Measurements from ENCODE around the gene MAD2L2.

Gene MAD2L2

GRCh38 chr1:11701551-11701961 lies 20.6 kb upstream of the MAD2L2 start:
- DNase-seq (ENCODE audit: low read depth): no peak
- H3K4me3 ChIP-seq (replicated peaks; ENCODE audit: low read depth, low read length): no peak overlapping the region
- TF ChIP-seq CTCF (IDR thresholded peaks at IDR 0.05; ENCODE audit: low read length, missing control alignments): no peak

- TF ChIP-seq CTCF (IDR thresholded peaks at IDR 0.05; ENCODE audit: low read length, missing control alignments): no peak
- no peak overlapping the region for H3K4me3 ChIP-seq (replicated peaks; ENCODE audit: low read depth, low read length)
- no peak for DNase-seq (ENCODE audit: low read depth)
These were observed 19.9 kb upstream of the MAD2L2 start for GRCh38 chr1:11700601-11701467.

GRCh38 chr1:11697893-11698210 lies 16.9 kb upstream of the MAD2L2 start:
- DNase-seq (ENCODE audit: low read depth): no peak
- no peak for TF ChIP-seq CTCF (IDR thresholded peaks at IDR 0.05; ENCODE audit: low read length, missing control alignments)
- H3K4me3 ChIP-seq (replicated peaks; ENCODE audit: low read depth, low read length): no peak overlapping the region

GRCh38 chr1:11697188-11697892 lies 16.4 kb upstream of the MAD2L2 start:
- no peak for DNase-seq (ENCODE audit: low read depth)
- no peak overlapping the region for H3K4me3 ChIP-seq (replicated peaks; ENCODE audit: low read depth, low read length)
- TF ChIP-seq CTCF (IDR thresholded peaks at IDR 0.05; ENCODE audit: low read length, missing control alignments): no peak

- H3K4me3 ChIP-seq (replicated peaks; ENCODE audit: low read depth, low read length): no peak overlapping the region
- DNase-seq (ENCODE audit: low read depth): no peak
- TF ChIP-seq CTCF (IDR thresholded peaks at IDR 0.05; ENCODE audit: low read length, missing control alignments): no peak
These were observed 14.9 kb upstream of the MAD2L2 start for GRCh38 chr1:11695861-11696260.

- no peak overlapping the region for H3K4me3 ChIP-seq (replicated peaks; ENCODE audit: low read depth, low read length)
- no peak for DNase-seq (ENCODE audit: low read depth)
- no peak for TF ChIP-seq CTCF (IDR thresholded peaks at IDR 0.05; ENCODE audit: low read length, missing control alignments)
These were observed 13.0 kb upstream of the MAD2L2 start for GRCh38 chr1:11693917-11694316.

Data from fibroblast of pulmonary artery (primary cell).